Astrocyte (in vitro differentiated cells and primary cell): ENCODE data around the gene ME1. TPM values are rescaled to one million over a fixed set of nuclear protein-coding genes. Genes with fewer than 3 reads are reported as not detected.
A peak's percentile ranks its signal among the peaks of the same experiment; 100 is the strongest.

ENCODE experiments used
- DNase-seq: peaks from one replicate; pipeline ENCODE4 v3.0.0-alpha.2; 2010; ENCODE audit warnings: low read depth
- FAIRE-seq: peaks from 2 replicates; lab custom pipeline; 2011; peaks lifted over from hg19 to GRCh38; lab: Jason Lieb, UNC
- H2AFZ ChIP-seq: 2 replicates; pipeline ENCODE4 v1.6.0; 2012; ENCODE audit warnings: low read depth, low read length, inconsistent platforms
- H3K27ac ChIP-seq: 2 replicates; pipeline ENCODE4 v1.5.1; 2011; ENCODE audit warnings: low read depth, low read length, inconsistent platforms
- H3K27me3 ChIP-seq: 2 replicates; pipeline ENCODE4 v1.6.0; 2011; ENCODE audit warnings: low read length, inconsistent platforms; ENCODE audit not compliant: insufficient read depth
- H3K36me3 ChIP-seq: 2 replicates; pipeline ENCODE4 v1.5.1; 2011; ENCODE audit warnings: low read length, inconsistent platforms; ENCODE audit not compliant: insufficient read depth
- H3K4me1 ChIP-seq: 2 replicates; pipeline ENCODE4 v1.5.1; 2011; ENCODE audit warnings: low read length, inconsistent platforms; ENCODE audit not compliant: insufficient read depth
- H3K4me2 ChIP-seq: 2 replicates; pipeline ENCODE4 v1.6.0; 2012; ENCODE audit warnings: low read length, inconsistent platforms
- H3K4me3 ChIP-seq: 2 replicates; pipeline ENCODE4 v1.5.1; 2011; ENCODE audit warnings: low read depth, mild to moderate bottlenecking, low read length, inconsistent platforms; ENCODE audit not compliant: insufficient read depth
- H3K79me2 ChIP-seq: 2 replicates; pipeline ENCODE4 v1.6.0; 2012; ENCODE audit warnings: mild to moderate bottlenecking, low read length, inconsistent platforms; ENCODE audit not compliant: insufficient read depth
- H3K9ac ChIP-seq: 2 replicates; pipeline ENCODE4 v1.6.0; 2012; ENCODE audit warnings: mild to moderate bottlenecking, low read length, inconsistent platforms
- H3K9me3 ChIP-seq: 2 replicates; pipeline ENCODE4 v1.5.1; 2012; ENCODE audit warnings: low read depth, mild to moderate bottlenecking, low read length, inconsistent platforms; ENCODE audit not compliant: insufficient read depth
- H4K20me1 ChIP-seq: 2 replicates; pipeline ENCODE4 v1.6.0; 2012; ENCODE audit warnings: low read length, inconsistent platforms; ENCODE audit not compliant: insufficient read depth
- H3K27ac Mint-ChIP-seq: one replicate; pipeline ENCODE4 v1.8.0; 2021; ENCODE audit warnings: mild to moderate bottlenecking, mixed read lengths; ENCODE audit not compliant: unreplicated experiment
- H3K27me3 Mint-ChIP-seq: one replicate; pipeline ENCODE4 v1.8.0; 2021; ENCODE audit warnings: low read depth, mixed read lengths; ENCODE audit not compliant: unreplicated experiment
- H3K36me3 Mint-ChIP-seq: one replicate; pipeline ENCODE4 v1.8.0; 2021; ENCODE audit warnings: low read depth, mixed read lengths; ENCODE audit not compliant: unreplicated experiment
- H3K4me1 Mint-ChIP-seq: one replicate; pipeline ENCODE4 v1.8.0; 2021; ENCODE audit warnings: low read depth, mixed read lengths; ENCODE audit not compliant: unreplicated experiment
- H3K4me3 Mint-ChIP-seq: one replicate; pipeline ENCODE4 v1.8.0; 2021; ENCODE audit warnings: mild to moderate bottlenecking, moderate library complexity, mixed read lengths; ENCODE audit not compliant: unreplicated experiment
- H3K9me3 Mint-ChIP-seq: one replicate; pipeline ENCODE4 v1.8.0; 2021; ENCODE audit warnings: mild to moderate bottlenecking, mixed read lengths; ENCODE audit not compliant: unreplicated experiment
- CTCF ChIP-seq: IDR thresholded peaks from 2 replicates; pipeline ENCODE4 v1.5.1; 2011; ENCODE audit warnings: low read depth, mild to moderate bottlenecking, inconsistent platforms, low read length, moderate library complexity; ENCODE audit not compliant: insufficient read depth
- EZH2 ChIP-seq: IDR thresholded peaks from 2 replicates; pipeline ENCODE4 v1.6.1; 2012; ENCODE audit warnings: mild to moderate bottlenecking, low read length, inconsistent platforms; ENCODE audit not compliant: insufficient read depth
- total RNA-seq: library from RNA; stranded (reverse); gene quantifications from 2 replicates; pipeline ENCODE4 v1.2.1, GENCODE V29; 2021

Gene ME1
- total RNA-seq, 1 donor from 2014 or later: 38.5 TPM

DNA sequence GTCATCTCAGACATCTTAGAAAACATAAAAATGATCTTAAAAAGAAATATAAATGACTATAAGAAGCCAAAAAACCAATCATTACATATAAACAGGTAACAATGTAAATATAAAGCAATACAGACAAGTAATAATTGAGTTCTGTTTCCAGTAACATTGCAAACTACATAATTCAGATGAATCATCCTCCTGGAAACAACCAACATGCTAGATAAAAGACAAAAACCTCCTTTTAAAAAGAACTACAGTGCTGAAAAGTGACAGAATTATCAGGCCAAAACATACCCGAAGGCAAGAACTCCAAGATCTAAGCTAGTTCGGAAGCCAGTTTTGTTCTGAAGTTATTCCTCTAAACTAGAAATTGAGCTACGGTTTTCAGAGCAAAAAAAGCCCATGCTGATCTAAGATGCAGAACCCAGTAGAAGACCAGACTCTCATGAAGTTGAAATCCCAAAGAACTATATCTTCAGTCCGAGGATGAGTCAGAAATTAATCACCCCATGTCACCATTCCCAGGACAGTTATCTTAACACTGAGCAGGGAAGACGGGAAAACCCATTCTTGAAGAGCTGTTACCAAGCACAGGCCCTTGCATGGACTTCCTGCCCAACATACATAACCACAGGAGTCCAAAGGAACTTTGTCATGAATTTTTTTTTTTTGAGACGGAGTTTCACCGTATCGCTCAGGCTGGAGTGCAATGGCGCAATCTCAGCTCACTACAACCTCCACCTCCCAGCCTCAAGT, 247.6 kb downstream of the ME1 start:
- Histone ChIP-seq H3K9me3 (no peaks in the 10 kb centered on the region), H3K9ac (peak overlapping the region; percentile 46), H4K20me1 (peaks cover 67% of the 10 kb centered on the region), H3K4me3 (no peak overlapping the region), H3K27ac (peak overlapping the region; percentile 70), H3K79me2 (peaks cover 43% of the 10 kb centered on the region), H3K4me1 (peaks cover 22% of the 10 kb centered on the region), H3K36me3 (peaks cover 64% of the 10 kb centered on the region), H3K27me3 (no peaks in the 10 kb centered on the region), H3K4me2 (peak overlapping the region; percentile 60), H2AFZ (no peak overlapping the region)
- TF ChIP-seq CTCF: no peak
- no peak for TF ChIP-seq EZH2
- Mint-ChIP-seq H3K9me3 (no peaks in the 10 kb centered on the region), H3K27me3 (no peaks in the 10 kb centered on the region), H3K36me3 (peaks cover 30% of the 10 kb centered on the region), H3K27ac (peak overlapping the region; percentile 94), H3K4me1 (peaks cover 35% of the 10 kb centered on the region), H3K4me3 (peak overlapping the region; percentile 46)
- peak; percentile 98 for FAIRE-seq
- DNase-seq: peak; percentile 96

- Mint-ChIP-seq H3K4me3 (no peak overlapping the region), H3K9me3 (no peaks in the 10 kb centered on the region), H3K27ac (peak overlapping the region; percentile 80), H3K27me3 (no peaks in the 10 kb centered on the region), H3K4me1 (peaks cover 35% of the 10 kb centered on the region), H3K36me3 (peaks cover 32% of the 10 kb centered on the region)
- TF ChIP-seq CTCF (no peak), EZH2 (no peak)
- H3K9me3 ChIP-seq: no peaks in the 10 kb centered on the region
- H3K27me3 ChIP-seq: no peaks in the 10 kb centered on the region
- peaks cover 22% of the 10 kb centered on the region for H3K4me1 ChIP-seq
- H3K27ac ChIP-seq: no peak overlapping the region
- no peak overlapping the region for H2AFZ ChIP-seq
- no peak overlapping the region for H3K9ac ChIP-seq
- peaks cover 68% of the 10 kb centered on the region for H4K20me1 ChIP-seq
- DNase-seq: no peak
- H3K4me3 ChIP-seq: no peak overlapping the region
- no peak for FAIRE-seq
- H3K79me2 ChIP-seq: peaks cover 32% of the 10 kb centered on the region
- no peak overlapping the region for H3K4me2 ChIP-seq
- H3K36me3 ChIP-seq: peaks cover 68% of the 10 kb centered on the region
Measured at GRCh38 chr6:83182114-83182513, 248.7 kb downstream of the ME1 start.

- no peak for FAIRE-seq
- no peaks in the 10 kb centered on the region for H3K9me3 Mint-ChIP-seq
- no peak overlapping the region for H2AFZ ChIP-seq
Measured at GRCh38 chr6:83180426-83180950, 250.4 kb downstream of the ME1 start.

More at GRCh38 chr6:83180426-83180950, 250.4 kb downstream of the ME1 start:
- Histone ChIP-seq H3K4me3 (no peak overlapping the region), H3K27ac (no peak overlapping the region), H3K27me3 (no peaks in the 10 kb centered on the region), H4K20me1 (peaks cover 74% of the 10 kb centered on the region), H3K79me2 (peaks cover 27% of the 10 kb centered on the region), H3K4me2 (no peak overlapping the region), H3K36me3 (peaks cover 71% of the 10 kb centered on the region), H3K9me3 (no peaks in the 10 kb centered on the region), H3K9ac (no peak overlapping the region), H3K4me1 (peaks cover 22% of the 10 kb centered on the region)
- peaks cover 35% of the 10 kb centered on the region for H3K4me1 Mint-ChIP-seq
- TF ChIP-seq CTCF (no peak), EZH2 (no peak)
- H3K4me3 Mint-ChIP-seq: no peak overlapping the region
- no peak for DNase-seq
- no peaks in the 10 kb centered on the region for H3K27me3 Mint-ChIP-seq
- H3K36me3 Mint-ChIP-seq: peaks cover 30% of the 10 kb centered on the region
- H3K27ac Mint-ChIP-seq: no peak overlapping the region
